GM10847 (cell line): ENCODE results near the gene ASPHD2.

Experiments used
- POLR2A ChIP-seq: IDR thresholded peaks from 2 replicates; pipeline ENCODE4 v1.6.1; 2011; ENCODE audit not compliant: insufficient read length; ENCODE audit errors: extremely low read depth

Gene ASPHD2

GRCh38 chr22:26476705-26477340 lies 47.8 kb downstream of the ASPHD2 start:
- TF ChIP-seq POLR2A, result no peak

GRCh38 chr22:26477341-26477731 lies 48.3 kb downstream of the ASPHD2 start:
- no peak for TF ChIP-seq POLR2A

- TF ChIP-seq POLR2A, result no peak
Observed at GRCh38 chr22:26479043-26479791, 50.2 kb downstream of the ASPHD2 start.

GRCh38 chr22:26479792-26480610 lies 50.9 kb downstream of the ASPHD2 start:
- no peak for TF ChIP-seq POLR2A

- TF ChIP-seq POLR2A, result no peak
Observed at GRCh38 chr22:26480611-26480932, 51.5 kb downstream of the ASPHD2 start.

- no peak for TF ChIP-seq POLR2A
Observed at GRCh38 chr22:26481112-26481693, 52.1 kb downstream of the ASPHD2 start.

GRCh38 chr22:26481694-26482093 lies 52.6 kb downstream of the ASPHD2 start:
- no peak for TF ChIP-seq POLR2A

GRCh38 chr22:26482161-26482560 lies 53.1 kb downstream of the ASPHD2 start:
- no peak for TF ChIP-seq POLR2A

- no peak for TF ChIP-seq POLR2A
Observed at GRCh38 chr22:26483043-26483438, 54.0 kb downstream of the ASPHD2 start.

GRCh38 chr22:26483439-26484359 lies 54.6 kb downstream of the ASPHD2 start, which contains the start of the genes HPS4 and SRRD:
HPS4 (minus strand) TSS chr22:26483783; CDS start chr22:26481762, 2,021 bp downstream.
SRRD (plus strand) TSS chr22:26483877; CDS start chr22:26483891, 14 bp downstream.
- TF ChIP-seq POLR2A, result peak; percentile 93

- TF ChIP-seq POLR2A, result no peak
Observed at GRCh38 chr22:26484360-26484706, 55.3 kb downstream of the ASPHD2 start.

GRCh38 chr22:26485013-26485412 lies 56.0 kb downstream of the ASPHD2 start:
- TF ChIP-seq POLR2A, result no peak

- no peak for TF ChIP-seq POLR2A
Observed at GRCh38 chr22:26485806-26486390, 56.8 kb downstream of the ASPHD2 start.

GRCh38 chr22:26486394-26486793 lies 57.3 kb downstream of the ASPHD2 start:
- no peak for TF ChIP-seq POLR2A

- no peak for TF ChIP-seq POLR2A
Observed at GRCh38 chr22:26487996-26488395, 58.9 kb downstream of the ASPHD2 start.
